ENCODE results near the gene HNRNPL. TPM values are rescaled to one million over a fixed set of nuclear protein-coding genes. Genes with fewer than 3 reads are reported as not detected.

Gene HNRNPL

GRCh38 chr19:38788478-38789243 lies 61.1 kb downstream of the HNRNPL start, which contains the start of gene LGALS7B:
LGALS7B (plus strand) TSS chr19:38789200; CDS start chr19:38789227, 27 bp downstream.
- Histone ChIP-seq H3K14ac (ENCODE audit: low read length) (peak within 1 kb of the TSS; percentile 1), H3K23ac (ENCODE audit: low read depth, low read length, poor library complexity) (no peak within 1 kb of the TSS)

GRCh38 chr19:38786572-38787265 lies 63.1 kb downstream of the HNRNPL start:
- Histone ChIP-seq H3K14ac (ENCODE audit: low read length) (no peak overlapping the region), H3K9me3 (replicated peaks in 1 of 2; ENCODE audit: control insufficient read depth in 2 of 2, insufficient read depth in 1 of 2, low read depth in 1 of 2, low read length in 2 of 2) (no peaks in the 10 kb centered on the region), H3K4me2 (ENCODE audit: insufficient read depth, low read length, poor library complexity, severe bottlenecking) (no peak overlapping the region), H2AFZ (ENCODE audit: low read length) (no peak overlapping the region), H2BK120ac (ENCODE audit: low read depth, low read length) (no peak overlapping the region), H4K8ac (ENCODE audit: low read depth, low read length) (peak overlapping the region; percentile 92), H2BK15ac (ENCODE audit: low read length) (no peak overlapping the region), H3K36me3 (replicated peaks in 1 of 2; ENCODE audit: control insufficient read depth in 2 of 2, insufficient read depth in 2 of 2, low read length in 2 of 2) (no peaks in the 10 kb centered on the region), H3K23ac (ENCODE audit: low read depth, low read length, poor library complexity) (peak overlapping the region; percentile 25), H3K79me1 (ENCODE audit: low read depth, low read length) (peaks cover 2% of the 10 kb centered on the region), H3K18ac (ENCODE audit: low read length) (peak overlapping the region; percentile 83), H3K4me3 (ENCODE audit: low read length in 2 of 2) (no peak overlapping the region), H2BK5ac (ENCODE audit: low read length) (no peak overlapping the region), H2AK5ac (ENCODE audit: low read depth, low read length) (peak overlapping the region; percentile 14), H3K4ac (ENCODE audit: low read length) (no peak overlapping the region), H4K91ac (ENCODE audit: low read depth, low read length, poor library complexity) (no peak overlapping the region), H3K27me3 (ENCODE audit: control insufficient read depth in 3 of 3, insufficient read depth in 3 of 3, low read depth in 1 of 3, low read length in 3 of 3) (no peaks in the 10 kb centered on the region), H3K9ac (ENCODE audit: low read depth, low read length, poor library complexity) (no peak overlapping the region), H2BK12ac (ENCODE audit: low read length) (peak overlapping the region; percentile 90), H3K4me1 (ENCODE audit: control insufficient read depth in 2 of 2, insufficient read depth in 1 of 2, low read depth in 1 of 2, low read length in 2 of 2) (peaks cover 0 to 1% of the 10 kb centered on the region in 2 donors), H3K27ac (replicated peaks; ENCODE audit: low read length) (no peak overlapping the region)
- no peak for DNase-seq (ENCODE audit: low spot score)
- no CpG with 5 or more reads among the region's 11 CpGs for WGBS, 2 donors (ENCODE audit: extremely low coverage in 2 of 2, insufficient read length in 2 of 2, insufficient replicate concordance in 1 of 2)

More at GRCh38 chr19:38788478-38789243, 61.1 kb downstream of the HNRNPL start, which contains the start of gene LGALS7B:
- H3K9ac ChIP-seq (ENCODE audit: low read depth, low read length, poor library complexity), result no peak within 1 kb of the TSS
- H3K79me1 ChIP-seq (ENCODE audit: low read depth, low read length), result peaks cover 2% of the 10 kb centered on the region
- no peak within 1 kb of the TSS for H3K4me3 ChIP-seq (ENCODE audit: low read length in 2 of 2)
- no peak within 1 kb of the TSS for H2BK15ac ChIP-seq (ENCODE audit: low read length)
- no peak within 1 kb of the TSS for H2BK5ac ChIP-seq (ENCODE audit: low read length)
- H3K27me3 ChIP-seq (ENCODE audit: control insufficient read depth in 3 of 3, insufficient read depth in 3 of 3, low read depth in 1 of 3, low read length in 3 of 3), result peaks cover 0 to 1% (median 0%) of the 10 kb centered on the region in 3 experiments
- no peak within 1 kb of the TSS for H3K4ac ChIP-seq (ENCODE audit: low read length)
- H4K91ac ChIP-seq (ENCODE audit: low read depth, low read length, poor library complexity), result no peak within 1 kb of the TSS
- no peaks in the 10 kb centered on the region for H3K36me3 ChIP-seq (replicated peaks in 1 of 2; ENCODE audit: control insufficient read depth in 2 of 2, insufficient read depth in 2 of 2, low read length in 2 of 2)
- H2BK12ac ChIP-seq (ENCODE audit: low read length), result no peak within 1 kb of the TSS
- no peak within 1 kb of the TSS for H3K4me2 ChIP-seq (ENCODE audit: insufficient read depth, low read length, poor library complexity, severe bottlenecking)
- peak within 1 kb of the TSS; percentile 59 for H2AFZ ChIP-seq (ENCODE audit: low read length)
- WGBS, 2 donors (ENCODE audit: extremely low coverage in 2 of 2, insufficient read length in 2 of 2, insufficient replicate concordance in 1 of 2), result no CpG with 5 or more reads among the region's 17 CpGs
- H2BK120ac ChIP-seq (ENCODE audit: low read depth, low read length), result peak within 1 kb of the TSS; percentile 39
- no peak within 1 kb of the TSS for H2AK5ac ChIP-seq (ENCODE audit: low read depth, low read length)
- H4K8ac ChIP-seq (ENCODE audit: low read depth, low read length), result no peak within 1 kb of the TSS
- no peak for DNase-seq (ENCODE audit: low spot score)
- no peak within 1 kb of the TSS for H3K27ac ChIP-seq (replicated peaks; ENCODE audit: low read length)
- peak within 1 kb of the TSS; percentile 48 for H3K18ac ChIP-seq (ENCODE audit: low read length)
- H3K4me1 ChIP-seq (ENCODE audit: control insufficient read depth in 2 of 2, insufficient read depth in 1 of 2, low read depth in 1 of 2, low read length in 2 of 2), result peaks cover 0 to 1% of the 10 kb centered on the region in 2 donors
- no peaks in the 10 kb centered on the region for H3K9me3 ChIP-seq (replicated peaks in 1 of 2; ENCODE audit: control insufficient read depth in 2 of 2, insufficient read depth in 1 of 2, low read depth in 1 of 2, low read length in 2 of 2)

Small RNA genes lying within 50 kb of the gene (small RNA-seq; reads per million reads assigned to genes)
- not detected for gene RNU6-140P (ENCODE audit: insufficient read depth)

All from neuronal stem cell (in vitro differentiated cells).